ENCODE measurements around the gene IRF2.

Gene IRF2

GRCh38 chr4:184432127-184432922, 42.0 kb downstream of the IRF2 start:
- DNase-seq (ENCODE audit: low spot score): no peak

- DNase-seq (ENCODE audit: low spot score): no peak
These were observed 44.2 kb downstream of the IRF2 start for GRCh38 chr4:184430163-184430562.

- no peak for DNase-seq (ENCODE audit: low spot score)
These were observed 45.6 kb downstream of the IRF2 start for GRCh38 chr4:184428787-184429186.

- DNase-seq (ENCODE audit: low spot score): no peak
These were observed 46.7 kb downstream of the IRF2 start for GRCh38 chr4:184427687-184428086.

GRCh38 chr4:184427093-184427492, 47.3 kb downstream of the IRF2 start:
- DNase-seq (ENCODE audit: low spot score): no peak

GRCh38 chr4:184424993-184425758, 49.2 kb downstream of the IRF2 start:
- DNase-seq (ENCODE audit: low spot score): peak; percentile 74

GRCh38 chr4:184424279-184424678, 50.1 kb downstream of the IRF2 start:
- DNase-seq (ENCODE audit: low spot score): no peak

GRCh38 chr4:184423003-184423686, 51.2 kb downstream of the IRF2 start:
- no peak for DNase-seq (ENCODE audit: low spot score)

GRCh38 chr4:184422378-184422777, 52.0 kb downstream of the IRF2 start:
- no peak for DNase-seq (ENCODE audit: low spot score)

GRCh38 chr4:184421533-184422155, 52.7 kb downstream of the IRF2 start:
- DNase-seq (ENCODE audit: low spot score): no peak

- no peak for DNase-seq (ENCODE audit: low spot score)
These were observed 53.4 kb downstream of the IRF2 start for GRCh38 chr4:184420881-184421416.

GRCh38 chr4:184420402-184420801, 53.9 kb downstream of the IRF2 start:
- DNase-seq (ENCODE audit: low spot score): no peak

GRCh38 chr4:184419976-184420375, 54.4 kb downstream of the IRF2 start:
- no peak for DNase-seq (ENCODE audit: low spot score)

GRCh38 chr4:184417802-184418511, 56.4 kb downstream of the IRF2 start:
- peak; percentile 81 for DNase-seq (ENCODE audit: low spot score)

GRCh38 chr4:184416913-184417734, 57.2 kb downstream of the IRF2 start:
- DNase-seq (ENCODE audit: low spot score): no peak

GRCh38 chr4:184415071-184415470, 59.3 kb downstream of the IRF2 start:
- no peak for DNase-seq (ENCODE audit: low spot score)

GRCh38 chr4:184413261-184414046, 60.9 kb downstream of the IRF2 start:
- no peak for DNase-seq (ENCODE audit: low spot score)

GRCh38 chr4:184410748-184411147, 63.6 kb downstream of the IRF2 start:
- no peak for DNase-seq (ENCODE audit: low spot score)

GRCh38 chr4:184409911-184410692, 64.2 kb downstream of the IRF2 start:
- no peak for DNase-seq (ENCODE audit: low spot score)

All from cerebellar cortex (tissue), 1 donor.